Psoas muscle (tissue), 8 donors: Measurements from ENCODE around the gene PYCARD. TPM values are rescaled to one million over a fixed set of nuclear protein-coding genes. Genes with fewer than 3 reads are reported as not detected.
"Not testable (repeated sequence)": the region's sequence is repeated elsewhere in the genome, so short reads cannot be mapped to it uniquely, and the experiment has no call there.

Experiments
- ATAC-seq, 4 donors: fragments of 200-7000 bp; cut with Tn5 transposase; one replicate each; pipeline ENCODE4 v1.9.1; 2020; ENCODE audit warnings: moderate library complexity in 3 of 4, mild to moderate bottlenecking in 2 of 4
- DNase-seq, 2 donors: peaks; one replicate each; pipeline ENCODE4 v3.0.0-alpha.2; 2020
- H3K27ac ChIP-seq: fragments of 200-600 bp; one replicate; pipeline ENCODE4 v1.8.0; 2022
- H3K27me3 ChIP-seq, 3 donors: fragments of 200-600 bp in 1 of 3; one replicate each; pipeline versions ENCODE4 v1.6.1 to v1.8.0; 2013 to 2022; ENCODE audit warnings: low read length in 2 of 3, mild to moderate bottlenecking in 2 of 3, moderate library complexity in 1 of 3; ENCODE audit not compliant: insufficient read depth in 3 of 3
- H3K36me3 ChIP-seq, 2 donors: fragments of 200-600 bp in 1 of 2; one replicate each; pipeline versions ENCODE4 v1.6.1 to v1.8.0; 2013 to 2022; ENCODE audit warnings: low read depth in 1 of 2, mild to moderate bottlenecking in 1 of 2, moderate library complexity in 1 of 2; ENCODE audit not compliant: insufficient read depth in 1 of 2
- H3K4me1 ChIP-seq: fragments of 200-600 bp; one replicate; pipeline ENCODE4 v1.8.0; 2022
- H3K4me3 ChIP-seq: fragments of 200-600 bp; one replicate; pipeline ENCODE4 v1.8.0; 2022; ENCODE audit warnings: mild to moderate bottlenecking
- H3K9me3 ChIP-seq: fragments of 200-600 bp; one replicate; pipeline ENCODE4 v1.8.0; 2022
- CTCF ChIP-seq: fragments of 200-600 bp; IDR thresholded peaks from one replicate; pipeline ENCODE4 v1.8.0; 2022; ENCODE audit warnings: antibody characterized with exemption
- WGBS, 3 donors: extraction: QIAGEN DNeasy Blood & Tissue Kit; methylation state at CpG; one replicate each; pipeline versions ENCODE4 v1.1.6 to v1.1.7; 2013; 5-methylcytosine and 5-hydroxymethylcytosine counted together
- intact Hi-C, 2 donors: fragments of 100-400 bp; cut with DNase I; formaldehyde crosslinking; loops; one replicate each; pipeline versions ENCODE4 v1.11.0 to v1.14.2; 2022
- polyA plus RNA-seq, 3 donors: library from polyadenylated mRNA; stranded (reverse); fragments of 200-250 nt; gene quantifications; one replicate each; pipeline ENCODE4 v1.2.3, GENCODE V29; 2013
- total RNA-seq, 4 donors: library from RNA; stranded (reverse); fragmentation: NEBNext Ultra II Directional in 2 of 4; extraction: Animal tissue kit (Norgen Biotek cat#: 25700) in 2 of 4; gene quantifications; one replicate each; pipeline versions ENCODE4 v1.2.1 to v1.2.4, GENCODE V29; 2021 to 2023
- donor health status: healthy with polysubstance abuse.
- donor health status: DM: no; HTN: no; CAD: no; lungs with moderate emphysema.
- donor health status: Bipolar disorder and iron deficiency.
- donor health status: healthy.
- donor health status: DM: yes; HTN: yes; CAD: no.
- donor health status: DM: no; HTN: no; CAD: no.
- donor health status: DM: no; HTN: no; CAD: no.
- donor health status: DM: yes; HTN: yes; CAD: no.

Gene PYCARD
- total and polyA plus RNA-seq, 7 donors = 2.1 to 4.9 (median 3.1) TPM

GRCh38 chr16:31198207-31198882 lies 4.2 kb downstream of the PYCARD start:
- Histone ChIP-seq H3K4me1 (peaks cover 11% of the 10 kb centered on the region), H3K4me3 (no peak overlapping the region), H3K27me3 (no peaks in the 10 kb centered on the region), H3K9me3 (no peaks in the 10 kb centered on the region), H3K36me3 (peaks cover 9 to 67% of the 10 kb centered on the region in 2 donors), H3K27ac (no peak overlapping the region)
- no peak for DNase-seq
- no peak for TF ChIP-seq CTCF
- WGBS, 3 donors = 54 to 69% (median 60%) methylated on average over 7 of the region's 7 CpGs
- intact Hi-C loops = no loop called here
- no peak for ATAC-seq

- peaks cover 12 to 85% of the 10 kb centered on the region in 2 donors for H3K36me3 ChIP-seq
- WGBS, 3 donors = 86 to 91% (median 88%) methylated on average over 17 of the region's 17 CpGs
- intact Hi-C loops = no loop called here
- ATAC-seq (peak in 2 of 4 donors; percentile 29 to 33), DNase-seq (no peak)
- peaks cover 6% of the 10 kb centered on the region for H3K4me1 ChIP-seq
- no peaks in the 10 kb centered on the region for H3K27me3 ChIP-seq
- no peak for TF ChIP-seq CTCF
- H3K4me3 ChIP-seq = no peak overlapping the region
- H3K27ac ChIP-seq = no peak overlapping the region
- no peaks in the 10 kb centered on the region for H3K9me3 ChIP-seq
Measured at GRCh38 chr16:31196324-31197088, 6.1 kb downstream of the PYCARD start.

GRCh38 chr16:31195861-31196260 lies 6.7 kb downstream of the PYCARD start:
- H3K9me3 ChIP-seq, H3K27ac ChIP-seq, DNase-seq, H3K4me1 ChIP-seq, ATAC-seq, H3K4me3 ChIP-seq, H3K27me3 ChIP-seq, intact Hi-C loops: not testable (repeated sequence)
- WGBS, 3 donors = 95 to 98% (median 96%) methylated on average over 11 of the region's 11 CpGs
- peaks cover 16 to 92% of the 10 kb centered on the region in 2 donors for H3K36me3 ChIP-seq

- Histone ChIP-seq H3K36me3 (peaks cover 21 to 98% of the 10 kb centered on the region in 2 donors), H3K27ac (no peak overlapping the region), H3K4me3 (no peak overlapping the region), H3K27me3 (no peaks in the 10 kb centered on the region), H3K4me1 (no peaks in the 10 kb centered on the region), H3K9me3 (no peaks in the 10 kb centered on the region)
- WGBS, 3 donors = 75 to 87% (median 83%) methylated on average over 7 of the region's 7 CpGs
- no peak for DNase-seq
- no peak for TF ChIP-seq CTCF
- intact Hi-C loops = no loop called here
- ATAC-seq = no peak
Measured at GRCh38 chr16:31194898-31195297, 7.7 kb downstream of the PYCARD start.

- DNase-seq = no peak
- H3K27me3 ChIP-seq = no peaks in the 10 kb centered on the region
- intact Hi-C loops = no loop called here
- H3K4me3 ChIP-seq = no peak overlapping the region
- no peak for ATAC-seq
- WGBS, 3 donors = 77 to 83% (median 78%) methylated on average over 2 of the region's 2 CpGs
- no peak for TF ChIP-seq CTCF
- H3K9me3 ChIP-seq = no peaks in the 10 kb centered on the region
- H3K4me1 ChIP-seq = no peaks in the 10 kb centered on the region
- H3K27ac ChIP-seq = no peak overlapping the region
- peaks cover 29 to 98% of the 10 kb centered on the region in 2 donors for H3K36me3 ChIP-seq
Measured at GRCh38 chr16:31193874-31194273, 8.7 kb downstream of the PYCARD start.
